NCI-H146 treated with DMSO at 0.1 percent for 48 hours (cell line): ENCODE results near the gene NAA80.
"Not testable (repeated sequence)": the region's sequence is repeated elsewhere in the genome, so short reads cannot be mapped to it uniquely, and the experiment has no call there.

Source experiments
- DNase-seq: peaks from one replicate; lab custom pipeline; 2025; ENCODE audit not compliant: unreplicated experiment; lab: John Stamatoyannopoulos, UW

The NAA80 gene

DNA sequence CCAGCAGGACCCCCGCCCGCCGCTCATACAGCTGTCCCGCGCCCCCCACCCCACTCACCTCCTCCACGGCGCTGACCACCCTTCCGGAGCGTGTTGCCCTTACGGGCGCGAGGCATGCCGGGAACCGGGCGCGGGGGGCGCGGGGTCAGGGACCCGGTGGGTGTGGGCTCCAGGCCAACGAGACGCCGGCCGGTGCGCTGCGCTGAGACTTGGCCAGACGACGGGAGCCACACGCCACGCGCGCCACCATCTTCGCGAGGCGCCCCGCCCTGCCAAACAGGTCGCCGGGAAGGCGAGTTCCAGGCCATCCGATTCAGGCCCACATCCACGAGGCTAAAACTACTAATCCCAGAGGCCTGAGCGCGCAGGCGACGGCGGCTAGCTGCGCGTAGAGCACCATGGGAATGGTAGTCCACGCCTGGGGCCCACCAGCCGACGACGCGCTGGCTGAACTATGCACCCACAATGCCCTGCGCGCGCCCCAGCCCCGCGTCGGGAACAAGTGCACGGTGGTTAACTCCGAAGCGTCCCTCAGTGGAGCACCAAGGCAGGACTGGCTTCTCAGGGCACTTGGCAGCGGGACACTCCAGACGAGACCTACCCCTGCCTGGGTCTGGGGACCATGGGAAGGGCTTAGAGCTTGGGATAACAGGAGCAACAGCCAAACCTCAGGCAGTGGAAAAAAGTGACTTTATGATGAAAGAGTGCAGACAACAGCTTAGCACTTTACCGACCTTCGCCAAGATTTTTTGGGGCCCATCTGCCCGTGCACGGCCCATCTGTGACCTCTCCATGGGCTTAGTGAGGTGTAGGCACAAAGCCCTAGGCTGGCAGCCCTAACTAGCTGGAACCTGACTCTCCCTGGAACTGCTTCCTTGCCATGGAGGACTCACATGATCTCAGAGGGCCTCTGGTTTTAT lies 6.8 kb downstream of the NAA80 start, which contains the start of gene IFRD2:
Gene IFRD2 (minus strand): TSS at position 271 of the 920 bp plus-strand sequence. CDS start 155 bp downstream, at position 116.
- DNase-seq, result peak; percentile 83

DNA sequence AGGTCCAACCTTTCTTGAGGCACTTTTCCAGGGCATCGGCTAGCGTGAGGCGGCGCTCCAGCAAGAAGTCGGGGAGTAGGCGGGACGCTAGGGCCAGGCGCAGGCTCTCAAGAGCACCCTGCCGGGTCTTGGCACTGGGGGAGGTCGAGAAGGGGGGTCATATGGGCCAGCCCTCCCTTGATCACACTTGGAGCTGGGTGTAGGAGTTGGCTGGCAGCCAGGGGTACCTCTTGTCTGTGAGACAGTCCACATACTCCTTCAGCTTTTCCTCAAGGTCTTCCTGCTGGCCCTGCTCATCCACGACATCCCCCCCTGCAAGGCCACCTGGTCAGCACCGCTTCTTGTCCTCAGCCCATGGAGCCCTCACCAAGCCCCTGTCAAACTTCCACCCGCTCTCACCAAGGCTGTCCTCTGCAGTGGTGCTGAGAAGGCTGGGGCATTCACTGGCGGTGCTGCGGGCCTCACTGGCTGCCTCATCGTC lies 9.0 kb downstream of the NAA80 start:
- no peak for DNase-seq

DNA sequence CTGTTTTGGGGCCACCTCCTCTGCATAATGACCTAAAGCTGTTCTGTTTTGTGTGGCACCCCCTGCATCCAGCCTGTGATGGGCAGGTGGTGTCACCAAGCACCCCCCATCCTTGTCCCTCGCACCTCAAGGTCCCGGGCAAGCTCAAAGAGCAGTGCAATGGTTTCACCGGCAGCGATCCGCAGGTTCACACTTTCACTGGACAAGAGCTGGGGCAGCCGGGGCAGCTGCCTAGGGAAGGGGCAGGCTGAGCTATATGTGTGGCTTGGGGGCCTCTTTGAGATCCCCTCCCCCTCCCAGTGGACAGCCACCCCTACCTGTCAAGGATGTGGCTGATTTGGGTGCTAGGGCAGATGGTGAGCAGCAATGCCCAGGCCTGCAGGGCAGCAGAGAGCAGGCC lies 10.1 kb downstream of the NAA80 start:
- no peak for DNase-seq

DNA sequence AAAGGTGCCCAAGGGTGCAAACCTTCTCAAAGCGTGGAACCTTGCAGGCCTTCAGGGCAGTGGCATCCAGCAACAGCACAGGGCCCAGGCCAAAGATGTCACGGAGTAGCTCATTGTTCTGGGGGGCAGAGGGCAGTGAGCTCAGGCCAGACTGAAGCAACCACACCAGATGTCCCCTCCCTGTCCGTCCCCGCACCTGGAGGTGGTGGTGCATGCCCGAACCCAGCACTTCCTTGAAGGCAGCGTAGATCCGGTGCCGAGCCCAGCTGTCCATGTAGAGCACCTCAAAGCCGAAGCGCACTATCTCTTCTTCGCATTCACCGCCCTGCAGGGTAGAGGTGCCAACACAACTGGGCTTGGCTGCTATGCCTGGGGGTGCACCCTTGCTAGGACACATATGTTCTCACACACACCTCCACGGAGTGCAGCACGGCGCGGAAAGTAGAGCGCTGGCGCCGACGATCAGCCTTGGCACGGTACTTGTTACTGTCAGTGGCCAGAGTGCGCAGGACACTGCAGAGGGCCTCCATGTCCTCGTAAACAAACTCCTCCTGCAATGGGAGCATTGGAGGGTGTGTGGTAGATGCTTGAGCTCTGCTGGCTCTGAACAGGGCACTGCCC lies 10.7 kb downstream of the NAA80 start:
- DNase-seq, result no peak

DNA sequence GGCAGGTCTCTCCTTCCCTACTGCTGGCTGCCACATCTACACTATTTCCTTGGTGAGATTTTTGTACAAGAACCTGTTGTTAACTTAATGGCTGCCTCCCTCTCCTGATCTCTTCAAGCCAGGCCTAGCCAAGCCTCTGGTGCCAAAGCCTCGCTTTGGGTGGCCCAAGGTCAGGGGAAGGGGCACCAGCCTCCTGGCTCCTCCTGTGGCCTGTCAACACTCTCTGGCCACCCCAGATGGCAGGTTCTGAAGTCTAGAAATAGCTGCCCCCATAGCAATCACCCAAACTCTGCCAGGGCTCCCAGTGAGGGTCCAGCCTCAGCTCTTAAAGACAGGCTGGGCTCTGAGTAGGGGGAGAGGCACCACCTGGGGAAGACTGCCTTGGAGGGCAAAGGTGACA lies 11.9 kb downstream of the NAA80 start:
- no peak for DNase-seq

DNA sequence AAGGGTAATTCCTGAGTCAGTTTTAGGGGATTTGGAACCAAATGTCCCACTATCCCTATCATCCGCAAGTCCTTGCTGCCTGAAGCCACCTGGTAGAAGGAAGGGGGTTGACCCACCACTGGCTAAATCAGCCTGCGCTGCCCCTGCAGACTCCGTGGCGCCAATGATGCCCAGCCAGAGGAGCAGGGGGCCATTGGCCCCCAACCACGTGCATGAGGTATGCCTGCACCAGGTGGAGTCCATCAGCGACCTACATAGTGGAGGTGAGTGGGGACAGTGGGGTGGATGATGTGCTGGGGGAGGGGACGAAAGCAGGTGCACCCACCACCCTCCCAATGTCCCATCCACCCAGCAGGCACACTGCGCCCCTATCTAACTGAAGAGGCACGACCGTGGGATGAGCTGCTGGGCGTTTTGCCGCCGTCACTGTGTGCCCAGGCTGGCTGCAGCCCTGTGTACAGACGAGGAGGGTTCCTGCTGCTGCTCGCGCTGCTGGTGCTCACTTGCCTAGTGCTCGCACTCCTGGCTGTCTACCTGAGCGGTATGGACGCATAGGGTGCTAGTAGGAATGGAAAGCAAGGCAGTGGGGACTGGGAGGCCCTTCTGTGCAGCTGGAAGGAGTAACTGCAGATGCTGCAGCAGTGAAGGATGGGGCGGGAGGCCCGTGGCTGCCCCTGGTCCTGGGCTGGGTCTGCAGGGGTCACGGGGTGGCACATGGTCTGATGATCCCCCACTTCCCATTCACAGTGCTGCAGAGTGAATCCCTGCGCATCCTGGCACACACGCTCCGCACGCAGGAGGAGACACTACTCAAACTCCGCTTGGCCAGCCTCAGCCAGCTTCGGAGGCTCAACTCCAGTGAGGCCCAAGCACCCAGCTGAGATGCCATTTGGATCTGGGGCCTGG lies 12.6 kb downstream of the NAA80 start:
- DNase-seq, result no peak

DNA sequence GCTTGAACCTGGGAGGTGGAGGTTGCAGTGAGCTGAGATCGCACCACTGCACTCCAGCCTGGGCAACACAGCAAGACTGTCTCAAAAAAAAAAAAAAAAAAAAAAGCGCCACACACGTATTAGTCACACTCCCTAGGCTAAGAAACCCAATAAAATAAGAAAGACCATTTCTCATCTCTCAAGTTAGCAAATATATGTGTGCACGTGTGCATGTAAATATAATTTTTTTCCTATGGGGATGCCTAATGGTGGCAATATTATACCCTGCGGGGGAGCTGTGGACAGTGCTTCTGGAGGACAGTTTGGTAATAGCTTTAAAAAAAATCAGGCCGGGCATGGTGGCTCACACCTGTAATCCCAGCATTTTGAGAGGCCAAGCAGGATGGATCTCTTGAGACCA lies 15.1 kb downstream of the NAA80 start:
- DNase-seq, result not testable (repeated sequence)

DNA sequence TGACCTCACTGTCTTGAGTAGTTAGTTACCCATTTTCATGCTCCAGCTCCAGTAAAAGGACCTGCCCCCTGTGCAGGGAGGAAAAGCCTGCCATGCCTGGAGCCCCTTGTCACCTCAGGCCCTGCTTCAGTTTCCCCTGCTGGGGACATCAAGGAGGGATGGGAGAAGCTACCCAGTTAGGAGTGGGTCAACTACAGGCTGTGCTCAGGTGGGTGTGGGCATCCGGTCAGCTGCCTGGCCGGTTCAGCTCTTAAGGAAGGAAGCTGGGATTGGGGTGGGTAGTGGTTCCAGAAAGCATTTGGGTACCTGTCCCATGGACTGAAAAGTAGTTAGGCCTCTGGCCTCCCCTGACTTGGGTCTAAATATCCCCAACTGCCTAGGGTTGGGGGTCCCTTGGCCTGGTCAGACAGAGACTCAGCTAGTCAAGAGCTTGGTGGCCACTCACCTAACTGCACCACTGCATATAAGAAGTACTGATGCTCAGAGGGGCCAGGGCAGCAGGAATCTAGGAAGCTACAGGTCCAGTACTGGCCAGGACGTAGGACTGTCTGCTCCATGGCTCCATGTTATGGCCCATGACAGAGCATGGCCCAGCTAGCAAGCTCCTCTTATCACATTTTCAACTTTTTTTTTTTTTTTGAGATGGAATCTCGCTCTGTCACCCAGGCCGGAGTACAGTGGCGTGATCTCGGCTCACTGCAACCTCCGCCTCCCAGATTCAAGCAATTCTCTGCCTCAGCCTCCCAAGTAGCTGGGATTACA lies 19.8 kb downstream of the NAA80 start:
- no peak for DNase-seq

DNA sequence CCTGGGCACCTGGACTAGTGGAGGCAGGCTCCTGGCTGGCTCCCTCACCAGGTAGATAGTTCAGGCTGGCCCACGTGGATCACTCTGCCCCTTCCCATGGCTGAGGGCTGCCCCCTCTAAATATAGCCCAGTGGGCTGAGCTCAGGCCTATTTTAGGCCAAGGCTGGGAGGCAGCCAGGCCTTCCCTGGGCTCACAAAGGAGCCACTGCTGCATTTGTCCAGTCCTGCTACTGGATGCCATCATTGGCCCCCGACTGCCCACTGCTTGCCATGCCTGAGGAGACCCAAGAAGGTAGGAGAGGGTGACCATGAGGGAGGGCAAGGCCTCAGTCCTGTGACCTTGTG lies 20.4 kb downstream of the NAA80 start, which contains the start of gene LSMEM2:
Gene LSMEM2 (plus strand): TSS at position 208 of the 345 bp plus-strand sequence. CDS start 27 bp downstream, at position 235.
- DNase-seq, result no peak

DNA sequence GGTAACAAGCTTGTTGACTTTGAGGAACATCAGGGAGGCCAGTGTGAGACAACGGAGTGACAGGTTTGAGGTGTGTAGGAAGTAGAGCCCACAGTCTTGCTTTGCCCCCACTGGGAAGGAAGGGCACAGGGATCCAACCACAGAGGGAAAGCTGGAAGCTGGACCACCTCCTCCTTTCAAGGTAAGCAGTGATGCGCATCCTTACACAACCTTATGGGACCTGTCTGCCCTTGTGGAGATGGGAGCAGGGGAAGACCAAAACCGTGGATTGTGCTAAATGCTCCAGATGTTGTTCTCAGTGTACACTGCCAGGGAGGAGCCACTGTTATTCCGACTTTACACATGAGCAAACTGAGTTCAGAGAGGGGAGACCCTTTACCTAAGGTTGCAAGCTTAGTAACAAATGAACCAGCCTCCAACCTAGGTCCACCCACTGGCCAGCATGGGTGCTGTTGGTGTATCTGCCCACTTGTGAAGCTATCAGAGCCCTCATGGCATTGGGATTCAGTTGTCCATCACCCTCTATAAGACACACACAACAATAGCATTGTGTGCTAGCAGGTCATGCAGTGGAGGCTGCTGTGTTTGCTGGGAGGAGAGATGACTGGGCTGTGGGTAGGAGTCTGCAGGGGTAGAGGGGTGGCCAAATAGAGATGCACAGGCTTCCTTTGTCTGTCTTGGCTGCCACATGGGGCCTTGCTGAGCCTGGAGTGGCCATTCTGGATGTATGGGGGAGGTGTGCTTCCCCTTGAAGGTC lies 20.9 kb downstream of the NAA80 start:
- no peak for DNase-seq

DNA sequence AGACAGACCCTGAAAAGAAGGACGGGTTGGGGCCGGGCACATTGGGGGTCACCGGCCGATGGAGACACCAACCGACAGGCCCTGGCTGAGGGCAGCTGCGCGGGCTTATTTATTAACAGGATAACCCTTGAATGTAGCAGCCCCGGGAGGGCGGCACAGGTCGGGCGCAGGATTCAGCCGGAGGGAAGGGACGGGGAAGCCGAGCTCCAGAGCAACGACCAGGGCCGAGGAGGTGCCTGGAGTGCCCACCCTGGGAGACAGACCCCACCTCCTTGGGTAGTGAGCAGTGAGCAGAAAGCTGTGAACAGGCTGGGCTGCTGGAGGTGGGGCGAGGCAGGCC lies 22.5 kb downstream of the NAA80 start:
- no peak for DNase-seq

DNA sequence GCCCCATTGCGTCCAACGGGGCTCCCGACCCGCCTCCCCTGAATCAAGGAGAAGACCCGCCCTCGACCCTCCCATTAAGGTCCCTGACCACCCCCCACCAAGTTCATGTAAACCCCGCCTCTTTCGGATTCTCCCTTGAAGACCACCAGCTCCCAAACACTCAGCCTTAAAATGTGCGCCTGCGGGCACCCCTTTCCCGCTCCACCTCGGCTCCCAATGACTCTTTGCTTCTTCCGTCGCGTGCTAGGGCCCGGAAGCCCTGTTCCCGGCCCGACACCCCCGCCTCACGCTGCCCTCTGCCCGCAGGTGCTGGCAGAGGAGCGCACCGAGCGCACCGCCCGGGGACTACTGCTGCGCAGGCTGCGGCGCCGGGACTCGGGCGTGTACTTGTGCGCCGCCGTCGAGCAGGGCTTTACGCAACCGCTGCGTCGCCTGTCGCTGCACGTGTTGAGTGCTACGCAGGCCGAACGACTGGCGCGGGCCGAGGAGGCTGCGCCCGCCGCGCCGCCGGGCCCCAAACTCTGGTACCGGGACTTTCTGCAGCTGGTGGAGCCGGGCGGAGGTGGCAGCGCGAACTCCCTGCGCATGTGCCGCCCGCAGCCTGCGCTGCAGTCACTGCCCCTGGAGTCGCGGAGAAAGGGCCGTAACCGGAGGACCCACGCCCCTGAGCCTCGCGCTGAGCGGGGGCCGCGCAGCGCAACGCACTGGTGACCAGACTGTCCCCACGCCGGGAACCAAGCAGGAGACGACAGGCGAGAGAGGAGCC lies 23.0 kb downstream of the NAA80 start:
- DNase-seq, result no peak

DNA sequence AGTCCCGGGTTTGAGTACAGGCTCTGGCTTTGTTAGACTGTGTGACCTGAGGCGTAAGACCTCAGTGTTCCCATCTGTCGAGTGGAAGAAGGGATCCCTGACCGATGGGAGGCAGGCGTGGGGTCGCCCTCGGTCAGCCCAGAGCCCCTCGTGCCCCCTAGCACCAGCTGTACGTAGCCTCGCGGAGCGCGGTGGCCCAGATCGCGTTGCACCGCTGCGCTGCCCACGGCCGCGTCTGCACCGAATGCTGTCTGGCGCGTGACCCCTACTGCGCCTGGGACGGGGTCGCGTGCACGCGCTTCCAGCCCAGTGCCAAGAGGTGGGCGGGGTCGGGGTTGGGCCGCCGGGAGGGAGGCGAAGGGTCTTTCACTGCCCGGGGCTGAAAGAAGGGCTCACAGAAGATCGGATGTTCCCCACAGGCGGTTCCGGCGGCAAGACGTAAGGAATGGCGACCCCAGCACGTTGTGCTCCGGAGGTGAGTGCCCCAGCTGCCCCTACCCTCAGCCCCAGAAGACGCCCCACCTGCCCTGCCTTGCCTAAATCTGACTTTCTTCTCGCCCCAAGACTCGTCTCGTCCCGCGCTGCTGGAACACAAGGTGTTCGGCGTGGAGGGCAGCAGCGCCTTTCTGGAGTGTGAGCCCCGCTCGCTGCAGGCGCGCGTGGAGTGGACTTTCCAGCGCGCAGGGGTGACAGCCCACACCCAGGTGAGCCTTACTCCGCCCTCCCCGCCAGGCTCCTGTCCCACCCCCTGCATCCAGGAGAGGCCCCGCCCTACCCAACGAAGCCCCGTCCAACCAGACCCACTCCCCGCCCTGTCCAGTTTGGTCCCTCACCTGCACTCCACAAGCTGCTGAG lies 23.8 kb downstream of the NAA80 start:
- DNase-seq, result no peak

DNA sequence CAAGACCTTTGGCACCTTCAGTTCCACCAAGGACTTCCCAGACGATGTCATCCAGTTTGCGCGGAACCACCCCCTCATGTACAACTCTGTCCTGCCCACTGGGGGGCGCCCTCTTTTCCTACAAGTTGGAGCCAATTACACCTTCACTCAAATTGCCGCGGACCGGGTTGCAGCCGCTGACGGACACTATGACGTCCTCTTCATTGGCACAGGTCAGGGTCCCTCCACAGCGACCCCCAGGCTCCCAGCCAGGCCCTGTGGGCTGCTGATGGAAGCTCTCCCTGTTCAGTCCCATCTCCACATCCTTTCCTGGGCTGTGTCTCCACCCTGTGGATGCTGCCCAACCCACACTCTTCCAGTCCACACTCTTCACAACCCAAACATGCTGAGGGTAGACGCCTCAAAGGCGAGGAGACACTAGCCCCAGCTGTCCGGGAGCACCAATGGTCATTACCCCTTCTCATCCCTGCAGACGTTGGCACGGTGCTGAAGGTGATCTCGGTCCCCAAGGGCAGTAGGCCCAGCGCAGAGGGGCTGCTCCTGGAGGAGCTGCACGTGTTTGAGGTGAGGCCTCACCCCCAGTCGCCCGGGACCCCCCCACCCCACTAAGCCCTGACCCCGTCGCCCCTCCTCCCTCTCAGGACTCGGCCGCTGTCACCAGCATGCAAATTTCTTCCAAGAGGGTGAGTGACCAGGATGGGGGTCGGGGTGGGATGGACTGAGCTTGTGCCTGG lies 24.7 kb downstream of the NAA80 start:
- DNase-seq, result no peak

DNA sequence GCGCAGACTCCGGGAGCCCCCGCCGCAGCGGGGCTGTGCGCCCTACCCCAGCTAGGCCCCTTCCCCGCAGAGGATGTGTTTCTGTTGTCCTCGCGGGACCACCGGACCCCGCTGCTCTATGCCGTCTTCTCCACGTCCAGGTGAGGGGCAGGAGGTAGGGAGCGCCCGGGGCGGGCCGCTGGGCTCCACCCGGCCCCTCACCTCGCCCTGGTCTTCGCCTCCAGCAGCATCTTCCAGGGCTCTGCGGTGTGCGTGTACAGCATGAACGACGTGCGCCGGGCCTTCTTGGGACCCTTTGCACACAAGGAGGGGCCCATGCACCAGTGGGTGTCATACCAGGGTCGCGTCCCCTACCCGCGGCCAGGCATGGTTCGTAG lies 25.5 kb downstream of the NAA80 start:
- no peak for DNase-seq

DNA sequence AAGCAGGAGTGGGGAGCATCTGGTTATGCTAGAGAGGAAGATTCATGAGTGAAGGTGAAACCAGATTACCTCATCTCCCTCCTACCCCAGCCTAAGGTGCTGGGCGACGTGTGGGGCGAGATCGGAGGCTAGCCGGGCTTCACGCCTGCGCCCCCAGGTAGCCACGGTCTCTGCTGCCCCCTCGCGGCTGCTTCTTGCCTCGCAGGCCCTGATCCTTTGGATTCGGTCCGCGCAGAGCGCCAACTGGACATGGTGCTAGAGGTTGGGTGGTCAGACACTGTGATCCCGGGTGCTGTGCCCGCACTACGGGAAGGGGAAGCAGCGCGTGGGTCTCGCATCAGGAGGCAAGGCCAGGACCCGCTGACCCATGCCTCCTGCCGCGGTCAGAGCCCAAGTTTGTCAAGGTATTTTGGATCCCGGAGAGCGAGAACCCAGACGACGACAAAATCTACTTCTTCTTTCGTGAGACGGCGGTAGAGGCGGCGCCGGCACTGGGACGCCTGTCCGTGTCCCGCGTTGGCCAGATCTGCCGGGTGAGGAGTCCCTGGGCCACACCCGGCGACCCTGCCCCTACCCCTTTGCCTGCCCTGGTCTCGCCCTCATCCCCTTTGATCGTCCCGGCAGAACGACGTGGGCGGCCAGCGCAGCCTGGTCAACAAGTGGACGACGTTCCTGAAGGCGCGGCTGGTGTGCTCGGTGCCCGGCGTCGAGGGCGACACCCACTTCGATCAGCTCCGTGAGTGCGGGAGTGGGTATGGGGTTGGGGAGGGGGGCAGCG lies 26.1 kb downstream of the NAA80 start:
- peak; percentile 40 for DNase-seq

DNA sequence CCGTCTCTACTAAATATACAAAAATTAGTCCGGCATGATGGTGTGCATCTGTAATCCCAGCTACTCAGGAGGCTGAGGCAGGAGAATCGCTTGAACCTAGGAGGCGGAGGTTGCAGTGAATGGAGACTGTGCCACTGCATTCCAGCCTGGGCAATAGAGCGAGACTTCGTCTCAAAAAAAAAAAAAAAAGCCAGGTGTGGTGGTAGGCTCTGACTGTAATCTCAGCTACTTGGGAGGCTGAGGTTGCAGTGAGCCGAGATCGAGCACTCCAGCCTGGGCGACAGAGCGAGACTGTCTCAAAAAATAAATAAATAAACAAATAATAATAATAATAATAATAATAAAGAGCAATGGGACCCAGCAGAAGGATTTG lies 26.7 kb downstream of the NAA80 start:
- DNase-seq, result not testable (repeated sequence)
